ENCODE measurements around the gene EDARADD.

The EDARADD gene

GRCh38 chr1:236516929-236517704, 123.0 kb downstream of the EDARADD start:
- Histone ChIP-seq H3K9me3 (ENCODE audit: insufficient read depth, low read length, severe bottlenecking) (no peaks in the 10 kb centered on the region), H3K27ac (ENCODE audit: low read length) (no peak overlapping the region), H3K4me1 (ENCODE audit: insufficient read depth, low read length) (no peaks in the 10 kb centered on the region), H3K4me2 (ENCODE audit: insufficient read depth, low read length) (no peak overlapping the region), H3K27me3 (ENCODE audit: insufficient read depth, low read length, poor library complexity) (no peaks in the 10 kb centered on the region), H3K79me2 (ENCODE audit: insufficient read depth, low read length) (no peaks in the 10 kb centered on the region), H3K4me3 (ENCODE audit: low read depth in 1 of 2, low read length in 2 of 2) (no peak overlapping the region), H2AFZ (ENCODE audit: low read depth, low read length) (no peak overlapping the region), H4K20me1 (ENCODE audit: insufficient read depth, low read length) (no peaks in the 10 kb centered on the region), H3K9ac (ENCODE audit: low read depth, low read length) (no peak overlapping the region), H3K36me3 (ENCODE audit: insufficient read depth, low read length) (no peaks in the 10 kb centered on the region)
- DNase-seq (no peak), ATAC-seq (ENCODE audit: insufficient read depth, low read depth) (no peak)
- no peak for TF ChIP-seq EZH2 (IDR thresholded peaks at IDR 0.05; ENCODE audit: borderline replicate concordance, low read depth, low read length, severe bottlenecking)
- TF ChIP-seq CTCF (IDR thresholded peaks at IDR 0.05; ENCODE audit: borderline replicate concordance, extremely low read depth, low read length, poor library complexity, severe bottlenecking) = no peak

GRCh38 chr1:236518322-236518721, 124.2 kb downstream of the EDARADD start:
- Histone ChIP-seq H3K9ac (ENCODE audit: low read depth, low read length) (no peak overlapping the region), H3K9me3 (ENCODE audit: insufficient read depth, low read length, severe bottlenecking) (no peaks in the 10 kb centered on the region), H2AFZ (ENCODE audit: low read depth, low read length) (no peak overlapping the region), H3K36me3 (ENCODE audit: insufficient read depth, low read length) (no peaks in the 10 kb centered on the region), H3K27ac (ENCODE audit: low read length) (no peak overlapping the region), H3K4me2 (ENCODE audit: insufficient read depth, low read length) (no peak overlapping the region), H4K20me1 (ENCODE audit: insufficient read depth, low read length) (no peaks in the 10 kb centered on the region), H3K4me3 (ENCODE audit: low read depth in 1 of 2, low read length in 2 of 2) (no peak overlapping the region), H3K27me3 (ENCODE audit: insufficient read depth, low read length, poor library complexity) (no peaks in the 10 kb centered on the region), H3K79me2 (ENCODE audit: insufficient read depth, low read length) (no peaks in the 10 kb centered on the region), H3K4me1 (ENCODE audit: insufficient read depth, low read length) (peaks cover 4% of the 10 kb centered on the region)
- DNase-seq (no peak), ATAC-seq (ENCODE audit: insufficient read depth, low read depth) (no peak)
- TF ChIP-seq EZH2 (IDR thresholded peaks at IDR 0.05; ENCODE audit: borderline replicate concordance, low read depth, low read length, severe bottlenecking) (no peak), CTCF (IDR thresholded peaks at IDR 0.05; ENCODE audit: borderline replicate concordance, extremely low read depth, low read length, poor library complexity, severe bottlenecking) (no peak)

- H3K4me2 ChIP-seq (ENCODE audit: insufficient read depth, low read length) = no peak overlapping the region
- H3K27ac ChIP-seq (ENCODE audit: low read length) = no peak overlapping the region
- TF ChIP-seq CTCF (IDR thresholded peaks at IDR 0.05; ENCODE audit: borderline replicate concordance, extremely low read depth, low read length, poor library complexity, severe bottlenecking) (no peak), EZH2 (IDR thresholded peaks at IDR 0.05; ENCODE audit: borderline replicate concordance, low read depth, low read length, severe bottlenecking) (no peak)
- H2AFZ ChIP-seq (ENCODE audit: low read depth, low read length) = no peak overlapping the region
- no peaks in the 10 kb centered on the region for H3K27me3 ChIP-seq (ENCODE audit: insufficient read depth, low read length, poor library complexity)
- no peaks in the 10 kb centered on the region for H3K9me3 ChIP-seq (ENCODE audit: insufficient read depth, low read length, severe bottlenecking)
- no peaks in the 10 kb centered on the region for H4K20me1 ChIP-seq (ENCODE audit: insufficient read depth, low read length)
- H3K36me3 ChIP-seq (ENCODE audit: insufficient read depth, low read length) = no peaks in the 10 kb centered on the region
- peaks cover 9% of the 10 kb centered on the region for H3K79me2 ChIP-seq (ENCODE audit: insufficient read depth, low read length)
- H3K9ac ChIP-seq (ENCODE audit: low read depth, low read length) = no peak overlapping the region
- peaks cover 16% of the 10 kb centered on the region for H3K4me1 ChIP-seq (ENCODE audit: insufficient read depth, low read length)
- no peak overlapping the region for H3K4me3 ChIP-seq (ENCODE audit: low read depth in 1 of 2, low read length in 2 of 2)
- ATAC-seq (ENCODE audit: insufficient read depth, low read depth) = no peak
- DNase-seq = no peak
These were observed 126.4 kb downstream of the EDARADD start for GRCh38 chr1:236520445-236521005.
